NT2/D1 (cell line): ENCODE results near the gene NDUFB5.

ENCODE experiments used
- SUZ12 ChIP-seq: IDR thresholded peaks from 2 replicates; pipeline ENCODE4 v1.6.1; 2011; ENCODE audit not compliant: insufficient read length, insufficient read depth; ENCODE audit errors: extremely low read depth
- ZNF274 ChIP-seq: IDR thresholded peaks from 2 replicates; pipeline ENCODE4 v1.6.1; 2011; ENCODE audit warnings: mild to moderate bottlenecking, low read depth, low read length

DNA sequence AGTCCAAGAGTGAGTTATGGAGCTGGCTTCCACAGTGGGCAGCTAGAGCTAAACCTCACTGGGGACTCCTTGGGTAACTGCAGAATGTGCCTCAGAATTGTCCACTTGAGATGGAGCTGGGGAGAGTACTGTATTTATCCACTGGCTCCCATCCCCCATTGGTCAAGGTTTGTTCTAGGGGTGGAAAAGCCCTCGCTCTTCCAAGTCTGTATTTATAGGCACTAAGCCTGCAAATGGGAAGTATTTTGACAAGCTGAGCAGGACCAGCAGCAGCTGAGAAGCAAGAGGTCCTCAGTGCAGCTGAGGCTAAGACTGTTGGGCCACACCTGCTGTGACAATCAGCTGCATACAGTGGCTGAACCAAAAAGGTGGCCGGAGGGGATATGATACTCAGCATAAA is 54.0 kb downstream of the NDUFB5 start:
- TF ChIP-seq SUZ12 = no peak
- TF ChIP-seq ZNF274 = no peak
